HS-27A (cell line): Measurements from ENCODE around the gene ARHGAP8.
"Not testable (repeated sequence)": the region's sequence is repeated elsewhere in the genome, so short reads cannot be mapped to it uniquely, and the experiment has no call there.

ENCODE experiments used
- DNase-seq: peaks from one replicate; pipeline ENCODE4 v3.0.0-alpha.2; 2012; ENCODE audit warnings: low read depth, missing footprints

Gene ARHGAP8

DNA sequence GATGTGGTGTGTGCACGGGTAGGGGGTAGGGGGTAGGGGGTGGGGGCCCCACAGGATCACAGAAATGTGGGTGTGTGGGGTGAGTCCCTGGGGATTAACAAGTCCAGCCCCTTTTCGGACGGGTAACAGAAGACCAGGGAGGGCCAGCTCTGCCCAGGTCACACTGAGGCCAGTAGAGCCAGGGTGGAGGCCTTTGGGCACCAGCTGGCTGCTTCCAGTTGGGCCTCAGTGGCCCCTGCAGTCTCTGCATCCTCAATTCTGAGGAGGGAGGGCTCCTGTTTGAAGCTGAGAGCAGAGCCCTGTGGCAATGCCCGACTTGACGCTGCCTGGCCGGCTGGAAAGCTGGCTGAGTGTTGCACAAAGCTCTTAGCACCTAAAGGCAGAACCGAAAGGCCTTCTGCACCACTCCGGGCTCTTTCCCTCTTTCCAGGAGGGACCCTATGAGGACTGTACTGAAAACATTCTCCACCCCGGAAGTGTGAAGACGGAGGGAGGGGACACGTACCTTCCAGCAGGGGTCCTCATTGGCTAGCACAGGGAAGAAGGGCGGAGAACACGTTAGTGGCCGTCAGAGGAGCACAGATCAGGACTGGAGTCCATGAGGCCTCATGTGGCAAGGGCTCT is 137.0 kb downstream of the ARHGAP8 start:
- DNase-seq, result no peak

DNA sequence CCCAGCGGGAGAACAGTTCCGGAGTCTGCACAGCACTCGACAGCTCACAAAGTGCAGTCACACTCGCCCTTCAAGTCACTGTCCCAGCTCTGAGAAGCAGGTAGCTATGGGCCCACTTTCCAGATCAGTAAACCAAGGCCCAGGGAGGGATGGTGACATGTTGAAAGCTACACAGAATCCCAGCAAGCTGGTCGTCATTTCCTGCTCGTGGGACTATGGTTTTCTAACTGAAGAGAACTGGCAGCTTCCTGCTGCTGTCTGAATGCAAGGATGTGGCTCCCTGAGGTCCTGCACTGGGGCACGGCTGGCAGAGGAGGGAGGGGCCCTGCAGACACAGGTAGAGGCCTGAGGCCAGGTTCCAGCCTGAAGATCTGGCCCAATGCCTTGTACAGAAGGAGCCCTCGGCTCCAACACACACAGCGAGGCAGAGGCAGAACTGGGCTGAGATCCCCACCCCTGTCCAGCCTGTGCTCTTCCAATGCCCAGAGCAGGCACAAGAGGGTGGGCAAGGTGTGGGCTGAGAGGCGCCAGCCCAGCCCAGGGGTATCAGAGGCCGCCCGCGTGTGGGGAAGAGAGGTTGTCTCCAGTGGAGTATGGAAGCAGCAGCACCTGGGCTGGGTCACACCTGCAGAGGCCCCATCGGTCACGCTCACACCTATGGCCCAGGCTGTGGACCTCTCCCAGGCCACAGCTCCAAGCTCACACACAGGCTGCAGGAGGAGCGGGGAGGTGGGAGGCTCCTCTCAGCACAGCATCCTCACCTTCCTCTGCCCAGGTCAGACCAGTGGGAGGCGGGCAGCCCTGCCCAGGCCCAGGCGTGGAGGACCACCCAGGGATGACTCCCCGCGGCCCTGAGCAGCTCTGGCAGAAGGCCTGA is 138.3 kb downstream of the ARHGAP8 start:
- no peak for DNase-seq

DNA sequence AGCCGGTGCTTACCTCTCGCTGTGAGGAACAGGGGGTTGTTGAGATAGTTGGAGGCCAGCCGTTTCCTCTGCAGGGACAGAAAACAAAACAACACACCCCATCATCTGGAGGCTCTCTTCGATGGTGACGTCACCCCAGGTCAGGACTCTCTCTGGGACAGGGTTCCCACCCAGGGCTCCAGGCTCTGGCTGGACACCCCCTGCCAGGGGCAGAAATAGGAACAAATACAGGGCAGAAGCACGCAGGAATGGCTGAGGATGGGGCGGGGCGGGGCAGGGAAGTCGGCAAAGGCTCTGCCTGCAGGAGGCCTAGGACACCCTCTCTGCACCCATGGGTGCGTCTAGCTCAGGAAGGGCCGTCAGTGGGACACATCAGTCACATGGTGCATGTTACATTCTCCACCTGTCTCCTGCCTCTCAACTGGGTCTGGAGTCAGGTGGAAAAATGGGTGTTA is 138.9 kb downstream of the ARHGAP8 start:
- no peak for DNase-seq

GRCh38 chr22:44891791-44892190 is 139.4 kb downstream of the ARHGAP8 start:
- no peak for DNase-seq

GRCh38 chr22:44892243-44892642 is 139.9 kb downstream of the ARHGAP8 start:
- DNase-seq, result no peak

DNA sequence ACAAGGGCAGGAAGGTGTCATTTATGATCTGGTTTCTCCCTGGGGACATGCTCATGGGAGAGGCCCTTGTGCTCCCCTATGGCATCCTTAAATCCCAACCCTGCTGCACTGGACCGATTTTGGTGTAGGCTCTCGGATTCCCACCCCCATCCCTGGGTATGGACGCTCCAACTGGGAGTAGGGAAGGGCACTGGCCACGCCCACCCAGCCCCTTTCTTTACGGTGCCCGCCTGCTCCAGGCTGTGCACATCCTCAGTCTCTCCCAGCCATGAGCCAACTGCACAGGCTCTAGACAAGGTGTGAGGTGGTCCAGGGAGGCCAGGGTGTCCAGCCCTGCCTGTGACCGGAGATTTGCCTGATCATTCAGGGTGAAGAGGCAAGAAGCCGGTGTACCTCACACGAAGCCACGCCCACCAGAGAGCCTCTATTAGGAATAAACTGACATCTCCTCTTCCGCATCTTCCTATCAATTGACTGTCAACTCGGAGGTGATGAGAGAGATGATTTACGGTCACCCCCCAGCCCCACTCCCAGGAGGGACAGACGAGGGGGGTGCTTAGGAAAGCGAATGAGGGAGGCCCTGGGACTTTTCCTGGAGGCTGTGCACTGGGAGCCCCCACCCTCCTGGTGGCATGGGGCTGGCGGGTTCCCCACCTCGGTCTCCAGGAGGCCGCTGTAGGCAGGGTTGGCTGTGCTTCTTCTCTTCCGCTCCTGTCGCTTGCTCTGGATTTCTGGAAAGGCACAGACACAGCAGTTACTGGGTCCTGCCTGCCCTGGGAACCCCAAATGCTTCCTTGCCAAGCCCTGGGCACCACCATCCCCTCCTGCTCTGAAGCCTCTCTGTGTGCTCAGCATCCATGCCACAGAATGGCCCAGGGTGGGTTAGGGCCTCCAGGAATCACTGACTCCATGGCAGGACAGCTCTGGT is 140.7 kb downstream of the ARHGAP8 start:
- no peak for DNase-seq

GRCh38 chr22:44893731-44894080 is 141.3 kb downstream of the ARHGAP8 start:
- no peak for DNase-seq

GRCh38 chr22:44894321-44894720 is 141.9 kb downstream of the ARHGAP8 start:
- DNase-seq, result no peak

- DNase-seq, result no peak
These were observed 142.4 kb downstream of the ARHGAP8 start for GRCh38 chr22:44894782-44895181.

DNA sequence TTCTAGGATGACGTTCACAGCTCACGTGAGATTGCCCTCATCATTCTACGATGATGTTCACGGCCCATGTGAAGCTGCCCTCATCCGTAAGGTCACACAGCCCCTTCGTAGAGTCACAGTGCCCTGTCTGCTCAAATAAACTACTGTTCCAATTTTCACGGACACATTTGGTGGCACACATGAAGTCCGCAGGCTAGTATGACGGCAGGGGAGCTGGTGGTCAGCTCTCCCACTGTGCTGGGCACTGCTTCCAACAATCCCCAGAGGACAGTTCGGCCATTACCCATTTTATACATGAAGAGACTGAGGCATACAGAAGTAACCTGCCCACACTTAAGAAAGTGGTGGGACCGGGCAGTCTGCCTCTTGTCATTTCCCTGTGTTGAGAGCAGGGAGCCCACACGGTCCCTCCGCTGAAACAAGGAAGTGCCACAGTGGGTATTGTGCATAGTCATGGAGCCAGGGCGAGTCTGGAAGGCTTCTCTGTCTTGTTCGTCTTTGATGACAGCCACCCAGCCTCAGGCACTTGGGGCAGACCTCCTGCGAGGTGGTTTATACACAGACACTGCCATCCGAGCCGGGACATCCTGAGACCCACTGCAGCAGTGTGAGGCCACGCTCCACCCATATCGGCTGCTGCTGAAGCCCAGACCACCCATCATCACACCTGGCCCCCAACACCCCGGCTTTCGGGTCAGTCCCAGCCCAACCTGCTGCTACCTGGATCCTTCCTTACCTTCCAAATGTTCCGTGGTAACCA is 143.1 kb downstream of the ARHGAP8 start:
- DNase-seq, result no peak

DNA sequence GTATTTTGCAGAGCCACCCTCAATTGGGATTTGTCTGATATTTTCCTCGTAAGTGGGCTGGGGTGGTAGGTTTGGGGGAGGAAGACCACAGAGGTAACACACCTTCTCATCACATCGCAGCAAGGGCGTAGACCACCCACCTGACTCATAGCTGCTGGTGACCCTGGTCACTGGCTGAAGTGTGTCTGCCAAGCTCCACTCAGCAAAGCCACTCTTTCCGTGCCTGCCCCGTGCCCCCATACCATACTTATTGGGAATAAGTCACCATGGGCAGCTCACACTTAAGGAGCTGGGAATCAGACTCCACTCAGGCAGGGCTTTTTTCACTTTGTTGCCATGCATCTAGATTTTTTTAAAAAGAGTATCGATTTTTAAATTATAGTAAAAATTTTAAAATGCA is 145.9 kb downstream of the ARHGAP8 start:
- DNase-seq, result no peak

- DNase-seq, result no peak
These were observed 148.9 kb downstream of the ARHGAP8 start for GRCh38 chr22:44901301-44901700.

GRCh38 chr22:44903164-44903563 is 150.8 kb downstream of the ARHGAP8 start:
- DNase-seq, result not testable (repeated sequence)

DNA sequence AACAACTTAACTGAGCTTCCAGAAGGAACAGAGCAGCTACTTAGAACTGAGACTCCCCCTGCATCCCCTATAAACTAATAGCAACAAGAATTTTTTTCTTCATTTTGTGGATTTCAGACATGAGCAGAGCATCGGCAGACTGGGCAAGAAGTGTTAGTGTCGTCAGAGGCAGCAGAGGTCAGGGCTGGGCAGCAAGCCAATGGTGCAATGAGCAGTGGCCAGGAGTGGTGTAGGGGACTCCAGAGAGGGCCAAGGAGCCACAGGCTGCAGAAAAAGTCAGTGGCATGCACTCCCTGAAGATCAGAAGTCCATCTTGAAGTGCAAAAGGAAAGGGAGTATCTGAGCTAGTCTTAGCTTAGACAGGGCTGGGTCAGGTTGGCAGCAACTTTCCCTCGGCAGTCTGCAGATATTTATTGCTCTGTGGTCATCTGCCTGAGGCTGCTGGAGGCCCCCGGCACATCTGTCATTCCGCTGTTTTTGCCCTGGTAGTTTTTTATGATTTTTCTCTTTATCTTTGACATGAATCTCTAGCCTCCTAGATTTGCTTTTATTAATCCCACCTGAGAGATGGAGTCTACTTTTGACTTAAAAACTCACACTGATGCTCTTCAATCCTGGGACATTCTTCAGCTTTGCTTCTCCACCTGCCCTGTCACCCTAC is 152.2 kb downstream of the ARHGAP8 start:
- DNase-seq, result not testable (repeated sequence)

DNA sequence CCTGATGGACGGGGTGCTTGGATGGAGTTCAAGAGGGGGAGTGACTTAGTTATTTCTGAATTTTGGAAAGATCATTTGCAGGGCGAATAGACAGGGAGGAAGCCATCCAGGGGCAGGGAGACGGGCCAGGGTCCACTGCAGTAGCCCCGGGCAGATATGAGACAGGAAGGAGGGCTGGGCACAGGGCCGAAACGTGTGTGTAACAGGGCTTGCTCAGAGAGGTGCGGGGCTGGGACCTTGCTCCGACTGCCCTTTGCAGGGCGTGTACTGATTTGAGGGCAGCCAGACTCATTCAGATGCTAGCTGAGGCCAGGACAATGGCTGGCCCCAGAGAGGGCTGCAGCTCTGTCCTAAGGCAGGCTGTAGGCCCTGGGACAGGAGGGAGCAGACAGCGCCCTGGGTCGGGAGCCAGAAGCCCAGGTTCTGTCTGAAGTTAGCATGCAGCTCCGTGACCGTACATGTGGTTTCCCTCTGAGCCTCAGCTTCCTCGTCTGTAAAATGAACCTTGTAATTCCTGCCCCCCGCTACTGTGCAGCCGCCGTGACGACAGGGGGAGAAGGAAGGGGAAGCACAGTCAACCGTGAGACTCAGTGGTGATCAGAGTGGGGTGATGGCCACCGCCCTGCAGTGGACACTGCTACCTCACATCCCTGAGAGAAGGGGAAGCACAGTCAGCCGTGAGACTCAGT is 154.0 kb downstream of the ARHGAP8 start:
- DNase-seq, result no peak

DNA sequence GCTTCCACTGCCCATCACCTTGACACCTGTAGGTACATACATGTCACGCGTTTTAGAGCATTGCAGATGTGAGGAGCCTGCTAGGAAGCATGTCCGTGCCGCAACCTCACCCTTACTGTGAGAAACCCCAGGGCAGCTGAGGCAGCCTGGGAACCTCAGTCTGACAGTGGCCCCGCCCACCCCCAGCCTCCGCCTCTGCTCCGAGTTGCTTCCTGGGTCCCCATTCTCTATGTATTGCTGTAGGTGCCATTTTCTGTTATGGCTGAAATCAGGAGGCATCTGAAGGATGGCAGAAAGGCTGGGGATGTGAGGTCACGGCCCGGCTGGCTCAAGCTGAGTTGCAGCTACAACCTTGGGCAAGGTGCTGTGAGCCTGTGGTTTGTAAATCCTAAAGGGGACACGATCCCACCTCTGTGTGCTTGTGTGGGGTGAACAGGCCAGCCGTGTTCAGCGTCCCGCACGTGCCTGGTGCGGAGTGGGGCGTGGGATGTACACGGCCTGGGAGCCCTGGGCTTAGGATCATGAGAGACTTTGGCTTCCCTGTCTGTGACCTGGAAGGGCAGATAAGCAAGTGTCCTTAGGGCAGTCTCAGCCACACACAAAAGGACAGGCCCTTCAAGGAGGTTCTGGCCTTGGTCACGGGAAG is 154.7 kb downstream of the ARHGAP8 start:
- DNase-seq, result no peak

- DNase-seq, result no peak
These were observed 155.7 kb downstream of the ARHGAP8 start for GRCh38 chr22:44907765-44908737.

- no peak for DNase-seq
These were observed 156.9 kb downstream of the ARHGAP8 start for GRCh38 chr22:44909241-44909640.
